SU-DHL-6 (cell line): ENCODE results near the gene SMTNL2.

ENCODE experiments used
- H2AFZ ChIP-seq: fragments of 200-600 bp; sonication (generic); 2 replicates; pipeline ENCODE4 v1.6.1; 2014; ENCODE audit warnings: low read depth, mild to moderate bottlenecking, moderate library complexity, mixed read lengths, antibody characterized with exemption, low read length; ENCODE audit not compliant: severe bottlenecking
- H3F3A ChIP-seq: fragments of 200-600 bp; shearing (Covaris generic); 2 replicates; pipeline ENCODE4 v1.6.0; 2016; ENCODE audit warnings: antibody characterized with exemption, mild to moderate bottlenecking; ENCODE audit not compliant: insufficient read depth
- H3K27ac ChIP-seq: fragments of 200-600 bp; sonication (generic); 2 replicates; pipeline ENCODE4 v1.5.1; 2016; ENCODE audit warnings: low read depth, mild to moderate bottlenecking, low read length, moderate library complexity, mixed read lengths
- H3K27me3 ChIP-seq: fragments of 200-600 bp; sonication (generic), shearing (Covaris generic); 2 replicates; pipeline ENCODE4 v1.6.0; 2014; ENCODE audit warnings: mild to moderate bottlenecking, low read length
- H3K36me3 ChIP-seq: fragments of 200-600 bp; sonication (generic); 2 replicates; pipeline ENCODE4 v1.6.1; 2014; ENCODE audit warnings: mild to moderate bottlenecking, low read length, mixed read lengths
- H3K4me2 ChIP-seq: fragments of 300-600, 200-600 bp; shearing (Covaris generic), sonication (generic); 2 replicates; pipeline ENCODE4 v1.6.0; 2014; ENCODE audit warnings: low read length, low read depth, mild to moderate bottlenecking; ENCODE audit not compliant: poor library complexity, severe bottlenecking
- H3K4me3 ChIP-seq: fragments of 200-600 bp; sonication (generic); 2 replicates; pipeline ENCODE4 v1.5.1; 2014; ENCODE audit warnings: antibody characterized with exemption, low read length, mild to moderate bottlenecking, mixed read lengths; ENCODE audit not compliant: insufficient read depth, poor library complexity, severe bottlenecking
- H3K79me2 ChIP-seq: fragments of 200-600 bp; sonication (generic); 2 replicates; pipeline ENCODE4 v1.6.1; 2014; ENCODE audit warnings: mild to moderate bottlenecking, low read length, moderate library complexity; ENCODE audit not compliant: insufficient read depth
- H3K9ac ChIP-seq: fragments of 200-600 bp; sonication (generic); 2 replicates; pipeline ENCODE4 v1.7.0; 2014; ENCODE audit warnings: mild to moderate bottlenecking, low read length
- H3K9me2 ChIP-seq: fragments of 200-600 bp; sonication (generic); replicated peaks from 2 replicates; pipeline ENCODE4 v1.6.1; 2014; ENCODE audit warnings: low read length; ENCODE audit not compliant: insufficient read depth
- H3K9me3 ChIP-seq: fragments of 200-600 bp; sonication (generic); 2 replicates; pipeline ENCODE4 v1.6.1; 2014; ENCODE audit warnings: low read length, mixed read lengths; ENCODE audit not compliant: insufficient read depth
- H4K20me1 ChIP-seq: fragments of 200-600 bp; sonication (generic); 2 replicates; pipeline ENCODE4 v1.6.1; 2014; ENCODE audit warnings: low read depth, mild to moderate bottlenecking, antibody characterized with exemption, low read length, moderate library complexity, mixed read lengths
- CTCF ChIP-seq: fragments of 200-600 bp; sonication (generic); IDR thresholded peaks from one replicate; pipeline ENCODE4 v1.5.1; 2017; ENCODE audit warnings: antibody characterized with exemption, mild to moderate bottlenecking, low read length, moderate library complexity; ENCODE audit not compliant: insufficient read depth, poor library complexity, severe bottlenecking
- EZH2phosphoT487 ChIP-seq: fragments of 200-600 bp; sonication (generic), shearing (Covaris generic); conservative IDR thresholded peaks from 2 replicates; pipeline ENCODE4 v1.6.1; 2018; ENCODE audit warnings: mild to moderate bottlenecking, antibody characterized with exemption, low read length, moderate library complexity, mixed read lengths

Gene SMTNL2

GRCh38 chr17:4597975-4598374 is 13.6 kb downstream of the SMTNL2 start:
- Histone ChIP-seq H2AFZ (no peak overlapping the region), H4K20me1 (no peaks in the 10 kb centered on the region), H3K27ac (no peak overlapping the region), H3K36me3 (no peaks in the 10 kb centered on the region), H3K27me3 (no peaks in the 10 kb centered on the region), H3K4me3 (no peak overlapping the region), H3K9me2 (no peaks in the 10 kb centered on the region), H3K79me2 (no peaks in the 10 kb centered on the region), H3K4me2 (no peak overlapping the region), H3F3A (no peaks in the 10 kb centered on the region), H3K9me3 (no peaks in the 10 kb centered on the region), H3K9ac (no peak overlapping the region)
- TF ChIP-seq EZH2phosphoT487, result no peak
- TF ChIP-seq CTCF, result no peak

GRCh38 chr17:4598776-4599504 is 14.6 kb downstream of the SMTNL2 start:
- no peak overlapping the region for H3K9ac ChIP-seq
- H3K79me2 ChIP-seq, result no peaks in the 10 kb centered on the region
- H3K4me3 ChIP-seq, result no peak overlapping the region
- no peaks in the 10 kb centered on the region for H3K9me3 ChIP-seq
- H3F3A ChIP-seq, result no peaks in the 10 kb centered on the region
- no peak overlapping the region for H3K27ac ChIP-seq
- no peak overlapping the region for H3K4me2 ChIP-seq
- H3K36me3 ChIP-seq, result no peaks in the 10 kb centered on the region
- H3K9me2 ChIP-seq, result no peaks in the 10 kb centered on the region
- no peak for TF ChIP-seq EZH2phosphoT487
- TF ChIP-seq CTCF, result no peak
- no peaks in the 10 kb centered on the region for H3K27me3 ChIP-seq
- H4K20me1 ChIP-seq, result no peaks in the 10 kb centered on the region
- no peak overlapping the region for H2AFZ ChIP-seq

GRCh38 chr17:4599505-4600281 is 15.4 kb downstream of the SMTNL2 start:
- Histone ChIP-seq H3K4me3 (no peak overlapping the region), H3K79me2 (no peaks in the 10 kb centered on the region), H3K9me3 (no peaks in the 10 kb centered on the region), H3K9ac (no peak overlapping the region), H3K36me3 (no peaks in the 10 kb centered on the region), H3K9me2 (no peaks in the 10 kb centered on the region), H3K27ac (no peak overlapping the region), H4K20me1 (no peaks in the 10 kb centered on the region), H2AFZ (no peak overlapping the region), H3K27me3 (no peaks in the 10 kb centered on the region), H3K4me2 (no peak overlapping the region), H3F3A (no peaks in the 10 kb centered on the region)
- TF ChIP-seq CTCF (no peak), EZH2phosphoT487 (no peak)
